ENCODE results near the gene PRKCH. TPM values are rescaled to one million over a fixed set of nuclear protein-coding genes. Genes with fewer than 3 reads are reported as not detected.

Gene PRKCH
- total and polyA plus RNA-seq, 3 experiments from 2014 or later = 165 to 369 (median 166) TPM

- H3K4me1 ChIP-seq (ENCODE audit: insufficient read depth, low read length) = peaks cover 48% of the 10 kb centered on the region
- peaks cover 44% of the 10 kb centered on the region for H3K36me3 ChIP-seq (ENCODE audit: insufficient read depth, low read length)
- no peaks in the 10 kb centered on the region for H3K27me3 Mint-ChIP-seq
- no peak for DNase-seq
- peaks cover 0 to 40% (median 8%) of the 10 kb centered on the region in 3 donors for H3K36me3 Mint-ChIP-seq
- ChIA-PET CTCF (interaction anchor here (1.6 to 2.3 kb wide), 3 partner anchors 10 to 22 kb away, joined by 4 to 7 read pairs (median 6); no protein-coding TSS in a partner anchor), POLR2A (interaction anchor here (0.6 to 1.4 kb wide), 2 partner anchors 8 to 16 kb away, joined by 3 to 13 read pairs; no protein-coding TSS in a partner anchor)
- H3K27me3 ChIP-seq (ENCODE audit: insufficient read depth, low read length, poor library complexity, severe bottlenecking) = no peaks in the 10 kb centered on the region
- H3K27ac ChIP-seq (ENCODE audit: low read depth, low read length) = no peak overlapping the region
- no peak overlapping the region for H3K4me3 Mint-ChIP-seq
- H3K27ac Mint-ChIP-seq = no peak overlapping the region
- no peak overlapping the region for H3K4me3 ChIP-seq (ENCODE audit: low read length)
- H3K9me3 ChIP-seq (ENCODE audit: low read length) = no peaks in the 10 kb centered on the region
- H3K4me1 Mint-ChIP-seq = peaks cover 19 to 46% (median 28%) of the 10 kb centered on the region in 3 donors
- no peaks in the 10 kb centered on the region for H3K9me3 Mint-ChIP-seq
These were observed 171.9 kb downstream of the PRKCH start for GRCh38 chr14:61493239-61493638.

DNA sequence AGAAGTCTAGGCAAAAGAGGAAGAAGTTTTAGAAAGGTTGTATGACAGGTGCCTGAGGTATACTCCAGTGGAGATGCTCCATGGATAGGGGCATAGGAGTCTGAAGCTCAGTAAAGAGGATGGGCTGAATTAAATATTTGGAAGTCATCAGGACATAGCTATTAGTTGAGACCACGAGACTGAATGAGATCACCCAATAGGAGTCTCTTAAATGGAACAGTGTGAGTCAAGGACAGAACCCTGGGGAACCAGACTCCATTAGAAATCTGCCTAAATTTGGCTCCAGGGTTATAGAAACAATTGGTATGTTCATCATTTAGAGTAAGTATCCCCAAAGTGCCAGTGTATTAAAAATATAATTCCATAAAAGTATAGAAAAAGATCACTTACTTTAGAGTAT, 172.6 kb downstream of the PRKCH start:
- H3K27ac ChIP-seq (ENCODE audit: low read depth, low read length) = no peak overlapping the region

DNA sequence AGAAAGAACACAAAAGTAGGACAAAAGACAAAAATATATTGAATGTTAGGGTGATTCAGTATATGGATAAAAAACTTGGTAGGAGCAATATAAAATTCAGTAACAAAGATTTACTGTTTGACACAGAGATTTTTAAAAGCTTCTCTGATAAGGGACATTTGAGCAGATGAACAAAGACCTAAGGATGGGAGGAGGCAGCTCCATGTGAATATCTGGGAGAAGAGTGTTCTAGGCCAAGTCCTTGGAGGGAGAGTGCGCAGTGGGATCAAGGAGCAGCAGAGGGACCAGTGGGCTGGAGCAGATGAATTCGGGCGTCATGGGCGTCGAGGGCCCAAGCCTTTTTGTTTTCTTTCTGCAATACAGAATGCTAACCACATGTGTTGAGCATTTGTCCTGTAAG, 174.4 kb downstream of the PRKCH start:
- H3K9me3 ChIP-seq (ENCODE audit: low read length) = no peaks in the 10 kb centered on the region
- no peak overlapping the region for H3K27ac ChIP-seq (ENCODE audit: low read depth, low read length)
- H3K36me3 ChIP-seq (ENCODE audit: insufficient read depth, low read length) = peaks cover 30% of the 10 kb centered on the region
- no peak for DNase-seq
- ChIA-PET POLR2A (no interaction called here), CTCF (interaction anchor here (1.4 kb wide), 1 partner anchor 261 kb away, joined by 3 read pairs; no protein-coding TSS in a partner anchor)
- Mint-ChIP-seq H3K9me3 (no peaks in the 10 kb centered on the region), H3K4me1 (peaks cover 27 to 54% (median 52%) of the 10 kb centered on the region in 3 donors), H3K27me3 (no peaks in the 10 kb centered on the region), H3K27ac (peak overlapping the region in 6 of 8 donors; percentile 75 to 96 (median 85)), H3K4me3 (peak overlapping the region in 1 of 7 donors; percentile 13), H3K36me3 (peaks cover 0 to 64% (median 11%) of the 10 kb centered on the region in 3 donors)
- peaks cover 53% of the 10 kb centered on the region for H3K4me1 ChIP-seq (ENCODE audit: insufficient read depth, low read length)
- no peaks in the 10 kb centered on the region for H3K27me3 ChIP-seq (ENCODE audit: insufficient read depth, low read length, poor library complexity, severe bottlenecking)
- no peak overlapping the region for H3K4me3 ChIP-seq (ENCODE audit: low read length)

More for the DNA sequence above, 172.6 kb downstream of the PRKCH start:
- no peak for DNase-seq
- peak overlapping the region in 1 of 7 donors; percentile 22 for H3K4me3 Mint-ChIP-seq
- H3K27ac Mint-ChIP-seq = no peak overlapping the region
- ChIA-PET POLR2A (interaction anchor here (1.4 kb wide), 1 partner anchor 17 kb away, joined by 3 read pairs; no protein-coding TSS in a partner anchor), CTCF (interaction anchor here (0.8 to 1.6 kb wide), 2 partner anchors 17 to 18 kb away, joined by 3 to 4 read pairs; no protein-coding TSS in a partner anchor)
- no peaks in the 10 kb centered on the region for H3K27me3 Mint-ChIP-seq
- peaks cover 37% of the 10 kb centered on the region for H3K36me3 ChIP-seq (ENCODE audit: insufficient read depth, low read length)
- H3K9me3 Mint-ChIP-seq = no peaks in the 10 kb centered on the region
- peaks cover 0 to 47% (median 11%) of the 10 kb centered on the region in 3 donors for H3K36me3 Mint-ChIP-seq
- H3K27me3 ChIP-seq (ENCODE audit: insufficient read depth, low read length, poor library complexity, severe bottlenecking) = no peaks in the 10 kb centered on the region
- no peak overlapping the region for H3K4me3 ChIP-seq (ENCODE audit: low read length)
- peaks cover 51% of the 10 kb centered on the region for H3K4me1 ChIP-seq (ENCODE audit: insufficient read depth, low read length)
- H3K9me3 ChIP-seq (ENCODE audit: low read length) = no peaks in the 10 kb centered on the region
- peaks cover 23 to 47% (median 36%) of the 10 kb centered on the region in 3 donors for H3K4me1 Mint-ChIP-seq

DNA sequence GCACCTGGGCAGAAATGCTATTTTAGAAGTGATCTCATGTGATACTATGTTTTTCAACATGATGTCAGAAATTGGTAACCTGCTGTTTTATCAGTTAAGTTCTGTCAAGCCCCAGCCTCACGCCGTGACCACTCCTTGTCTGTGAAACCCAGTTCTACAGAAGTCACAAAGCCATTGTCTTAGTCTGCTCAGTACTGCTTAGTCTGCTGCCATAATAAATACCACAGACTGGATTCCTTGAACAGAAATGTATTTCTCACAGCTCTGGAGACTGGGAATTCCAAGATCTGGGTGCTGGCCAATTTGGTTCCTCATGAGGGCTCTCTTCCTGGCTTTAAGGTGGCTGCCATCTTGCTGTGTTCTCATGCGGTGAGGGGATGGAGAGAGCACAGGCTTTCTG, 176.9 kb downstream of the PRKCH start:
- Mint-ChIP-seq H3K27ac (peak overlapping the region in 7 of 8 donors; percentile 43 to 89 (median 81)), H3K4me1 (peaks cover 52 to 79% (median 75%) of the 10 kb centered on the region in 3 donors), H3K4me3 (no peak overlapping the region), H3K27me3 (no peaks in the 10 kb centered on the region), H3K9me3 (no peaks in the 10 kb centered on the region), H3K36me3 (peaks cover 0 to 81% (median 15%) of the 10 kb centered on the region in 3 donors)
- Histone ChIP-seq H3K4me3 (ENCODE audit: low read length) (no peak overlapping the region), H3K36me3 (ENCODE audit: insufficient read depth, low read length) (peaks cover 15% of the 10 kb centered on the region), H3K4me1 (ENCODE audit: insufficient read depth, low read length) (peaks cover 57% of the 10 kb centered on the region), H3K27ac (ENCODE audit: low read depth, low read length) (no peak overlapping the region), H3K27me3 (ENCODE audit: insufficient read depth, low read length, poor library complexity, severe bottlenecking) (no peaks in the 10 kb centered on the region), H3K9me3 (ENCODE audit: low read length) (no peaks in the 10 kb centered on the region)
- POLR2A ChIA-PET = no interaction called here
- no peak for DNase-seq
- CTCF ChIA-PET = interaction anchor here (1.5 kb wide), 1 partner anchor 20 kb away, joined by 4 read pairs; no protein-coding TSS in a partner anchor

DNA sequence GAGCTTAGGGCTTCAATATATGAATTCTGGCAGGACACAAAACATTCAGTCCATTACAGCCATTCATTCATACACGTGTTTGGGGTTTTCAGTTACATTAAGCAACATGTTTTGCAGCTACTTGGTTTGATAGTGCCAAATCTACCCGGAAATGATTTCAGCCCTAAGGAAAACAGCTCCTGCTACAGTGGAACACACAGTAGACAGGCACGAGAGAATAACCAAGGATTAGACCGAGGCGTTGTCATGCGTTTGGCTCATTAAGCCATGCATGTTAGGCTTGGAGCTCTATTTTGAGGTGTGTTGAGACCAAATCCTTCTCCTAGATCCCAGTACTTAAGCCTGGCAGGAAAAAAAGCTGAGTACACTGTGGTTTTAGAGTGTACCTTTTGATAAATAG, 177.4 kb downstream of the PRKCH start:
- H3K27me3 Mint-ChIP-seq = no peaks in the 10 kb centered on the region
- no peaks in the 10 kb centered on the region for H3K9me3 ChIP-seq (ENCODE audit: low read length)
- peaks cover 0 to 86% (median 15%) of the 10 kb centered on the region in 3 donors for H3K36me3 Mint-ChIP-seq
- peaks cover 11% of the 10 kb centered on the region for H3K36me3 ChIP-seq (ENCODE audit: insufficient read depth, low read length)
- H3K4me1 ChIP-seq (ENCODE audit: insufficient read depth, low read length) = peaks cover 57% of the 10 kb centered on the region
- H3K27ac Mint-ChIP-seq = peak overlapping the region in 5 of 8 donors; percentile 43 to 89 (median 81)
- ChIA-PET CTCF (interaction anchor here (1.0 to 1.5 kb wide), 2 partner anchors 20 to 33 kb away, joined by 3 to 4 read pairs; no protein-coding TSS in a partner anchor), POLR2A (no interaction called here)
- H3K4me3 Mint-ChIP-seq = no peak overlapping the region
- no peak overlapping the region for H3K27ac ChIP-seq (ENCODE audit: low read depth, low read length)
- no peak overlapping the region for H3K4me3 ChIP-seq (ENCODE audit: low read length)
- no peaks in the 10 kb centered on the region for H3K27me3 ChIP-seq (ENCODE audit: insufficient read depth, low read length, poor library complexity, severe bottlenecking)
- H3K9me3 Mint-ChIP-seq = no peaks in the 10 kb centered on the region
- no peak for DNase-seq
- H3K4me1 Mint-ChIP-seq = peaks cover 57 to 84% (median 80%) of the 10 kb centered on the region in 3 donors

DNA sequence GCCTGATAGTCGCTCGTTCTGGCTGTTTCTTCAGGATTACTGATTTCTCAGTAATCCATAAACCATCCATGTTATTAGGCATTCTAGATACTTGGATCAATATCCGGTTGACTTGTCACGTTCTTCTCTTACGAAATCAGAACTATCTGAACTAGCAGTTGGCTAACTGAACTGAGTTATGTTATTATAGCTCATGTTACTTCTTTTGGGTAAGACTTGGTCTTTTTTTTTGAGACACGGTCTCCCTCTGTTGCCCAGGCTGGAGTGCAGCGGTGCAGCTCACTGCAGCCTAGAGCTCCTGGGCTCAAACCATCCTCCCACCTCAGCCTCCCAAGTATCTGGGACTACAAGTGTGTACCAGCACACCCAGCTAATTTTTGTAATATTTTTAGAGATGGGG, 178.6 kb downstream of the PRKCH start:
- H3K27ac ChIP-seq (ENCODE audit: low read depth, low read length) = no peak overlapping the region
- no peak for DNase-seq
- H3K9me3 ChIP-seq (ENCODE audit: low read length) = no peaks in the 10 kb centered on the region
- peaks cover 11% of the 10 kb centered on the region for H3K36me3 ChIP-seq (ENCODE audit: insufficient read depth, low read length)
- ChIA-PET POLR2A (no interaction called here), CTCF (interaction anchor here (0.9 to 1.6 kb wide), 5 partner anchors 11 to 219 kb away, joined by 3 to 4 read pairs (median 3); partner anchors contain the start of gene TMEM30B)
- peaks cover 65% of the 10 kb centered on the region for H3K4me1 ChIP-seq (ENCODE audit: insufficient read depth, low read length)
- peaks cover 69 to 95% (median 86%) of the 10 kb centered on the region in 3 donors for H3K4me1 Mint-ChIP-seq
- H3K4me3 ChIP-seq (ENCODE audit: low read length) = no peak overlapping the region
- no peaks in the 10 kb centered on the region for H3K27me3 Mint-ChIP-seq
- H3K27me3 ChIP-seq (ENCODE audit: insufficient read depth, low read length, poor library complexity, severe bottlenecking) = no peaks in the 10 kb centered on the region
- H3K4me3 Mint-ChIP-seq = peak overlapping the region in 1 of 7 donors; percentile 9
- H3K36me3 Mint-ChIP-seq = peaks cover 4 to 84% (median 19%) of the 10 kb centered on the region in 3 donors
- peak overlapping the region in 5 of 8 donors; percentile 86 to 98 (median 96) for H3K27ac Mint-ChIP-seq
- no peaks in the 10 kb centered on the region for H3K9me3 Mint-ChIP-seq

- Mint-ChIP-seq H3K9me3 (no peaks in the 10 kb centered on the region), H3K36me3 (peaks cover 5 to 82% (median 19%) of the 10 kb centered on the region in 3 donors), H3K4me3 (peak overlapping the region in 6 of 7 donors; percentile 28 to 78 (median 65)), H3K27ac (peak overlapping the region in 7 of 8 donors; percentile 89 to 100 (median 96)), H3K4me1 (peaks cover 88 to 96% (median 88%) of the 10 kb centered on the region in 3 donors), H3K27me3 (no peaks in the 10 kb centered on the region)
- ChIA-PET CTCF (interaction anchor here (1.0 to 4.1 kb wide), 5 partner anchors 22 to 228 kb away, joined by 3 to 19 read pairs (median 7); no protein-coding TSS in a partner anchor), POLR2A (interaction anchor here (0.7 kb wide), 1 partner anchor 9 kb away, joined by 13 read pairs; no protein-coding TSS in a partner anchor)
- no peaks in the 10 kb centered on the region for H3K27me3 ChIP-seq (ENCODE audit: insufficient read depth, low read length, poor library complexity, severe bottlenecking)
- no peak for DNase-seq
- no peak overlapping the region for H3K27ac ChIP-seq (ENCODE audit: low read depth, low read length)
- H3K4me3 ChIP-seq (ENCODE audit: low read length) = no peak overlapping the region
- H3K9me3 ChIP-seq (ENCODE audit: low read length) = no peaks in the 10 kb centered on the region
- H3K4me1 ChIP-seq (ENCODE audit: insufficient read depth, low read length) = peaks cover 84% of the 10 kb centered on the region
- H3K36me3 ChIP-seq (ENCODE audit: insufficient read depth, low read length) = peaks cover 21% of the 10 kb centered on the region
These were observed 180.5 kb downstream of the PRKCH start for GRCh38 chr14:61501714-61502458.
